ENCODE results near the gene PRKG1. TPM values are rescaled to one million over a fixed set of nuclear protein-coding genes. Genes with fewer than 3 reads are reported as not detected.
"Not testable (repeated sequence)": the region's sequence is repeated elsewhere in the genome, so short reads cannot be mapped to it uniquely, and the experiment has no call there.

PRKG1 gene
- total and polyA plus RNA-seq, 8 donors: 1.2 to 9.6 (median 2.9) TPM

DNA sequence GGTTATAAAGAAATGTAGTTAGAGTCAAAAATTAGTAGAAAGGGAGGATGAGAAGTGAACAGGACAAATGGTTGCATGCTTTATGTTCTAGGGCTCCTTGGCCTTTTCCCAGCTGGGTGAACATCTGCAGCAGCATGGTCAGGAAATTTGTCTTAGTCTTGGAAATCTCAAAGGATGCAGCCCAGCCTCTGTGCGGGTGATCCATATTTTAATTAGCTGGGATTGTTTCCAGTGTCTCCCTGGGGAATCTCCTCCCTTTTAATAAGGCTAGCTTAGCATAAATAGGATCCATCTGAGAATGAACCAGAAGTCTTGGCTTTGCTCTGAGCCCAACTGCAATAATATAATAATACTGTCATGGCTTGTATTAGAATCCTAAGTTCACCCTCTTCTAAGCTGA lies 198.3 kb downstream of the PRKG1 start:
- TF ChIP-seq, protein P1, sequence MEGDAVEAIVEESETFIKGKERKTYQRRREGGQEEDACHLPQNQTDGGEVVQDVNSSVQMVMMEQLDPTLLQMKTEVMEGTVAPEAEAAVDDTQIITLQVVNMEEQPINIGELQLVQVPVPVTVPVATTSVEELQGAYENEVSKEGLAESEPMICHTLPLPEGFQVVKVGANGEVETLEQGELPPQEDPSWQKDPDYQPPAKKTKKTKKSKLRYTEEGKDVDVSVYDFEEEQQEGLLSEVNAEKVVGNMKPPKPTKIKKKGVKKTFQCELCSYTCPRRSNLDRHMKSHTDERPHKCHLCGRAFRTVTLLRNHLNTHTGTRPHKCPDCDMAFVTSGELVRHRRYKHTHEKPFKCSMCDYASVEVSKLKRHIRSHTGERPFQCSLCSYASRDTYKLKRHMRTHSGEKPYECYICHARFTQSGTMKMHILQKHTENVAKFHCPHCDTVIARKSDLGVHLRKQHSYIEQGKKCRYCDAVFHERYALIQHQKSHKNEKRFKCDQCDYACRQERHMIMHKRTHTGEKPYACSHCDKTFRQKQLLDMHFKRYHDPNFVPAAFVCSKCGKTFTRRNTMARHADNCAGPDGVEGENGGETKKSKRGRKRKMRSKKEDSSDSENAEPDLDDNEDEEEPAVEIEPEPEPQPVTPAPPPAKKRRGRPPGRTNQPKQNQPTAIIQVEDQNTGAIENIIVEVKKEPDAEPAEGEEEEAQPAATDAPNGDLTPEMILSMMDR (IDR thresholded peaks at IDR 0.05): no peak
- no peaks in the 10 kb centered on the region for H3K9me3 ChIP-seq
- H3K4me1 ChIP-seq: no peaks in the 10 kb centered on the region
- H3K36me3 ChIP-seq: no peaks in the 10 kb centered on the region
- DNase-seq (no peak), ATAC-seq (no peak), FAIRE-seq (no peak)
- no peaks in the 10 kb centered on the region for H3K27me3 ChIP-seq
- WGBS, 2 donors: 85 to 89% methylated on average over 1 of the region's 1 CpG
- intact Hi-C loops (cut with DNase I): no loop called here
- H3K4me3 ChIP-seq: no peak overlapping the region
- no peak overlapping the region for H3K27ac ChIP-seq

GRCh38 chr10:51273574-51273973 lies 199.3 kb downstream of the PRKG1 start:
- 86 to 92% methylated on average over 5 of the region's 5 CpGs for WGBS, 2 donors
- peak in 1 of 4 donors; percentile 39 for ATAC-seq
- TF ChIP-seq, protein P1 (IDR thresholded peaks at IDR 0.05): no peak
- no peaks in the 10 kb centered on the region for H3K4me1 ChIP-seq
- no peaks in the 10 kb centered on the region for H3K36me3 ChIP-seq
- no peak for DNase-seq
- intact Hi-C loops (cut with DNase I): no loop called here
- no peak overlapping the region for H3K27ac ChIP-seq
- no peak overlapping the region for H3K4me3 ChIP-seq
- FAIRE-seq: no peak
- H3K9me3 ChIP-seq: no peaks in the 10 kb centered on the region
- H3K27me3 ChIP-seq: no peaks in the 10 kb centered on the region

DNA sequence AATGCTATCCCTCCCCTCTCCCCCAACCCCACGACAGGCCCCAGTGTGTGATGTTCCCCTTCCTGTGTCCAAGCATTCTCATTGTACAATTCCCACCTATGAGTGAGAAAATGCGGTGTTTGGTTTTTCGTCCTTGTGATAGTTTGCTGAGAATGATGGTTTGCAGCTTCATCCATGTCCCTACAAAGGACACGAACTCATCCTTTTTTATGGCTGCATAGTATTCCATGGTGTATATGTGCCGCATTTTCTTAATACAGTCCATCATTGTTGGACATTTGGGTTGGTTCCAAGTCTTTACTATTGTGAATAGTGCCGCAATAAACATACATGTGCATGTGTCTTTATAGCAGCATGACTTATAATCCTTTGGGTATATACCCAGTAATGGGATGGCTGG lies 201.8 kb downstream of the PRKG1 start:
- DNase-seq; H3K4me3 ChIP-seq; H3K27me3 ChIP-seq; H3K27ac ChIP-seq; H3K4me1 ChIP-seq; H3K9me3 ChIP-seq; ATAC-seq; H3K36me3 ChIP-seq; intact Hi-C loops (cut with DNase I); FAIRE-seq: not testable (repeated sequence)
- WGBS, 2 donors: 80 to 90% methylated on average over 6 of the region's 6 CpGs

DNA sequence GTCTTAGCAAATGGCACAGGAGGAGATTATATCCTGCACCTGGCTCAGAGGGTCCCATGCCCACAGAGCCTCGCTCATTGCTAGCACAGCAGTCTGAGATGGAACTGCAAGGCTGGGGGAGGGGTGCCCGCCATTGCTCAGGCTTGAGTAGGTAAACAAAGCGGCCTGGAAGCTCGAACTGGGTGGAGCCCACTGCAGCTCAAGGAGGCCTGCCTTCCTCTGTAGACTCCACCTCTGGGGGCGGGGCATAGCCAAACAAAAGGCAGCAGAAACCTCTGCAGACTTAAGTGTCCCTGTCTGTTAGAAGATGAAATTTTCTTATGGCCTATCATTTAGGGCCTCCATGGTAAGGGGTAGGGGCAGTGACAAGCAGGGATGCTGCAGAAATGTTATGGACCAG lies 207.1 kb downstream of the PRKG1 start:
- H3K9me3 ChIP-seq; H3K27me3 ChIP-seq; DNase-seq; FAIRE-seq; H3K4me3 ChIP-seq; intact Hi-C loops (cut with DNase I); ATAC-seq; H3K27ac ChIP-seq; H3K36me3 ChIP-seq; H3K4me1 ChIP-seq: not testable (repeated sequence)
- WGBS, 2 donors: 84 to 85% methylated on average over 5 of the region's 5 CpGs

DNA sequence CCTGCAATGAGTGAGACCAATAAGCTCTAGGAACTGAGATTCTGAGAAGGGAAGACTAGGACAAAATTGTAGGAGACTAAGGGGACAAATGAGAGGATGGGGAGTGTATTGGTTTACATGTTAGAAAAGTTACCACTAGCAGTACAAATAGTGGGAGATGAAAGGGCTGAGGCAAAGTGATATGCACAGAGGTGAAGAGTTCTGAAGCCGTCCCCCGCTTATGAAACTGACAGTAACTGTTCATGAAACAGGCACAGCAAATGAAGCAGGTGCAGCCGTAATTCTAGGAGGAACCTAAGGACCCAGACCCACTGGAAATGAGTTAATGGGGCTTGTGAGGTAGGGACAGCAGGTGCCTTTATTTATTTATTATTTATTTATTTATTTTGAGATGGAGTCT lies 211.3 kb downstream of the PRKG1 start:
- ATAC-seq (no peak), FAIRE-seq (no peak), DNase-seq (no peak)
- TF ChIP-seq, protein P1 (IDR thresholded peaks at IDR 0.05): no peak
- Histone ChIP-seq H3K4me1 (no peaks in the 10 kb centered on the region), H3K36me3 (no peaks in the 10 kb centered on the region), H3K9me3 (no peaks in the 10 kb centered on the region), H3K27ac (no peak overlapping the region), H3K27me3 (no peaks in the 10 kb centered on the region), H3K4me3 (no peak overlapping the region)
- intact Hi-C loops (cut with DNase I): no loop called here
- WGBS, 2 donors: 96 to 97% methylated on average over 3 of the region's 3 CpGs

- H3K27me3 ChIP-seq: no peaks in the 10 kb centered on the region
- H3K4me3 ChIP-seq: no peak overlapping the region
- no peak overlapping the region for H3K27ac ChIP-seq
- H3K9me3 ChIP-seq: no peaks in the 10 kb centered on the region
- no peaks in the 10 kb centered on the region for H3K36me3 ChIP-seq
- H3K4me1 ChIP-seq: no peaks in the 10 kb centered on the region
- no peak for DNase-seq
- no peak for ATAC-seq
- intact Hi-C loops (cut with DNase I): no loop called here
- no peak for FAIRE-seq
- TF ChIP-seq, protein P1 (IDR thresholded peaks at IDR 0.05): no peak
Measured at GRCh38 chr10:51288511-51288910, 214.2 kb downstream of the PRKG1 start.
